ENCODE data around the gene BRD9. TPM values are rescaled to one million over a fixed set of nuclear protein-coding genes. Genes with fewer than 3 reads are reported as not detected.

The BRD9 gene
- total RNA-seq, 4 donors from 2014 or later = 19.6 to 29.9 (median 25.2) TPM

DNA sequence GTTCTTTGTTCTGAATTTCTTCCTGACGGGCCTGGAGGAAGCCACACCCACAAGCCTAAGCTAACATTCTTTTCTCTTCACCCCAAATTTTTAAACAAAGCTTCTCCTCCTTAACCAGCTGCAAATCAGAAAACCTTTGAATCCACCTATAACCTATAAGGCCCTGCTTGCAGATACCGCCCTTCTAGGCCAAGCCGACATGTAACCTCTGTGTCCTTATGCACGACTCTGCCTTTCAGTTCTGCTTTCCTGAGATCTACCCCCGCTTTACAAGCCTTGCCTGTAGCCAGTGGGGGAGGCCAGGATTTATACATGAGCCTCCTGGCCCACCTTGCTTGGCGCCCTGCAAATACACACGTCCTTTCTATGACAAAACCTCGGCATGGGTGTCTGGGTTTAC lies 19.3 kb downstream of the BRD9 start:
- no peak for TF ChIP-seq POLR2A (IDR thresholded peaks at IDR 0.05)
- TF ChIP-seq, protein P1, sequence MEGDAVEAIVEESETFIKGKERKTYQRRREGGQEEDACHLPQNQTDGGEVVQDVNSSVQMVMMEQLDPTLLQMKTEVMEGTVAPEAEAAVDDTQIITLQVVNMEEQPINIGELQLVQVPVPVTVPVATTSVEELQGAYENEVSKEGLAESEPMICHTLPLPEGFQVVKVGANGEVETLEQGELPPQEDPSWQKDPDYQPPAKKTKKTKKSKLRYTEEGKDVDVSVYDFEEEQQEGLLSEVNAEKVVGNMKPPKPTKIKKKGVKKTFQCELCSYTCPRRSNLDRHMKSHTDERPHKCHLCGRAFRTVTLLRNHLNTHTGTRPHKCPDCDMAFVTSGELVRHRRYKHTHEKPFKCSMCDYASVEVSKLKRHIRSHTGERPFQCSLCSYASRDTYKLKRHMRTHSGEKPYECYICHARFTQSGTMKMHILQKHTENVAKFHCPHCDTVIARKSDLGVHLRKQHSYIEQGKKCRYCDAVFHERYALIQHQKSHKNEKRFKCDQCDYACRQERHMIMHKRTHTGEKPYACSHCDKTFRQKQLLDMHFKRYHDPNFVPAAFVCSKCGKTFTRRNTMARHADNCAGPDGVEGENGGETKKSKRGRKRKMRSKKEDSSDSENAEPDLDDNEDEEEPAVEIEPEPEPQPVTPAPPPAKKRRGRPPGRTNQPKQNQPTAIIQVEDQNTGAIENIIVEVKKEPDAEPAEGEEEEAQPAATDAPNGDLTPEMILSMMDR (IDR thresholded peaks at IDR 0.05) = no peak
- WGBS, 2 donors = 89 to 94% methylated on average over 8 of the region's 8 CpGs
- Histone ChIP-seq H3K4me3 (replicated peaks in 1 of 3) (no peak overlapping the region), H3K4me1 (no peaks in the 10 kb centered on the region), H3K9me3 (no peaks in the 10 kb centered on the region), H3K27ac (no peak overlapping the region), H3K36me3 (peaks cover 62 to 65% of the 10 kb centered on the region in 2 donors), H3K27me3 (no peaks in the 10 kb centered on the region)
- intact Hi-C loops (cut with DNase I) = no loop called here
- DNase-seq = no peak

DNA sequence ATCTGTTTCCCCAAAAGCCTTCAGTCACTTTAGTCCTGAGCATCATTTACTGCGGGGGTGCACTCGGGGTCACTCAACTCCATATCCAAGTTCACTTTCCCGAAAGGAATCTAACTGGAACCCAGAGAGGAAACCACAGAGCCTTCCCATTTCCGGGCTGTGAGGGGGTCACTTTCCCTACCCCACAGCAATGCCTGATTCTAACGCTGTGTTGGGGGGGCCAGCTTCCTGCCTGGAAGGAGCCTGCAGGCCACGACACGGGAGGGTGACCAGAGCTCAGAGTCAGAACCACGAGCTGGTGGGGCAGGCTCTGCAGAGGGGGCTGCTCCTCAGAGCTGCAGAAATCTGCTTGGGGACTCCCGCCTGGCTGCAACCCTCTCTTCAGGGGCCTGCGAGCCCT lies 20.3 kb downstream of the BRD9 start:
- intact Hi-C loops (cut with DNase I) = no loop called here
- no peak overlapping the region for H3K27ac ChIP-seq
- no peaks in the 10 kb centered on the region for H3K9me3 ChIP-seq
- H3K4me3 ChIP-seq (replicated peaks in 1 of 3) = no peak overlapping the region
- TF ChIP-seq POLR2A (IDR thresholded peaks at IDR 0.05) = no peak
- TF ChIP-seq, protein P1 (IDR thresholded peaks at IDR 0.05) = no peak
- H3K4me1 ChIP-seq = no peaks in the 10 kb centered on the region
- H3K36me3 ChIP-seq = peaks cover 57 to 62% of the 10 kb centered on the region in 2 donors
- DNase-seq = no peak
- 81 to 85% methylated on average over 10 of the region's 10 CpGs for WGBS, 2 donors
- H3K27me3 ChIP-seq = no peaks in the 10 kb centered on the region

DNA sequence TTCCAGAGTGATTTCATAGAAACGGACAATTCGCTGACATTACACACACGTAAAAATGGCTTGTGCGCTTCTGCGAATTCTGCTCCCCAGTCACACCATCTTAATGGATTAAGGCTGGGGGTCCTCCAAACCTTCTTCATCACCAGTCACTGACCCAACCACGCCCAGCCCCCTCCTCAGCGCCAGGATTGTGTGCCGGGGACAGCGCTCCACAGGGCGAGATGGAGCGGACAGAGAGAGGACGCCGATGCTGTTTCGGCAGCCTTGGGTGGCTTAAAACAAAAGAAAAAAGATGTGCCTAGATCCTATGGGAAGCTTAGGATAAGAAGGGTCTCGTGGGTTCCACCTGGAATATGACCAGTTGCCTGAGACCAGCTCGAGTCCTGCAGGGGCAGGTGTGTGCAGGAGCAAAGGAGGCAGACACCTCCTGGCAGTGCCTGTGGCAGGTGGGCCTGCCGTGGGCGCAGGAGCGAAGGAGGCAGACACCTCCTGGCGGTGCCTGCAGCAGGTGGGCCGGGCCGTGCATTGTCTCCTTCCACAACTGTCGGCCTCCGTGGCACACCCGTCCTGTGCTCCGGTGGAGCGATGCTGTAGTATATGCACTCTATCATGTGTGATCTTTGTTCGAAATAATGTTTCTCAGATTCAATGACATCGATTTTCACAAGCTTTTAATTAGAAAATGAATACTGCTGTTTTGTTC lies 20.9 kb downstream of the BRD9 start:
- TF ChIP-seq, protein P1 (IDR thresholded peaks at IDR 0.05) = no peak
- TF ChIP-seq POLR2A (IDR thresholded peaks at IDR 0.05) = no peak
- WGBS, 2 donors = 96% methylated on average over 29 of the region's 29 CpGs
- H3K9me3 ChIP-seq = no peaks in the 10 kb centered on the region
- H3K36me3 ChIP-seq = peaks cover 51 to 58% of the 10 kb centered on the region in 2 donors
- H3K4me1 ChIP-seq = no peaks in the 10 kb centered on the region
- DNase-seq = no peak
- intact Hi-C loops (cut with DNase I) = no loop called here
- no peak overlapping the region for H3K4me3 ChIP-seq (replicated peaks in 1 of 3)
- no peaks in the 10 kb centered on the region for H3K27me3 ChIP-seq
- H3K27ac ChIP-seq = no peak overlapping the region

DNA sequence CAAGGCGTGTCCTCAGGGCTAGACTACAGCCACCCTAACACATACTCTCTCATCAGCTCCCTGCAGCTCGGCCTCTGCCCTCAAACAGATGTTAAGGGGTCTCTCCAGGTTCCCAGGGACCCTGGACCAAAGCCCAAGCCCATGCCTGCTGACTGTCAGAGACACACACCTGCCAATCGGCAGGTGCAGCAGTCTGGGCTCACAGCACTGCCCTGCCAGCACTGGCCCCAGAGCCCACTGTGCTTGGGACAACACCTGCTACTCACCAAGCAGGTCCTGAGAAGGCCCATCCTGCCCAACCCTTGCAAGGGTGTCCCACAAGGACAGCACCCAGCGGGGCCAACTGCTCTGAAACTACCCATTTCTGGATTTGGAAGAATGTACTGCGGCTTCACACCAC lies 21.6 kb downstream of the BRD9 start:
- 96 to 98% methylated on average over 5 of the region's 5 CpGs for WGBS, 2 donors
- Histone ChIP-seq H3K27me3 (no peaks in the 10 kb centered on the region), H3K36me3 (peaks cover 50 to 55% of the 10 kb centered on the region in 2 donors), H3K9me3 (no peaks in the 10 kb centered on the region), H3K27ac (no peak overlapping the region), H3K4me3 (replicated peaks in 1 of 3) (no peak overlapping the region), H3K4me1 (no peaks in the 10 kb centered on the region)
- intact Hi-C loops (cut with DNase I) = no loop called here
- DNase-seq = no peak
- TF ChIP-seq, protein P1 (IDR thresholded peaks at IDR 0.05) = no peak

DNA sequence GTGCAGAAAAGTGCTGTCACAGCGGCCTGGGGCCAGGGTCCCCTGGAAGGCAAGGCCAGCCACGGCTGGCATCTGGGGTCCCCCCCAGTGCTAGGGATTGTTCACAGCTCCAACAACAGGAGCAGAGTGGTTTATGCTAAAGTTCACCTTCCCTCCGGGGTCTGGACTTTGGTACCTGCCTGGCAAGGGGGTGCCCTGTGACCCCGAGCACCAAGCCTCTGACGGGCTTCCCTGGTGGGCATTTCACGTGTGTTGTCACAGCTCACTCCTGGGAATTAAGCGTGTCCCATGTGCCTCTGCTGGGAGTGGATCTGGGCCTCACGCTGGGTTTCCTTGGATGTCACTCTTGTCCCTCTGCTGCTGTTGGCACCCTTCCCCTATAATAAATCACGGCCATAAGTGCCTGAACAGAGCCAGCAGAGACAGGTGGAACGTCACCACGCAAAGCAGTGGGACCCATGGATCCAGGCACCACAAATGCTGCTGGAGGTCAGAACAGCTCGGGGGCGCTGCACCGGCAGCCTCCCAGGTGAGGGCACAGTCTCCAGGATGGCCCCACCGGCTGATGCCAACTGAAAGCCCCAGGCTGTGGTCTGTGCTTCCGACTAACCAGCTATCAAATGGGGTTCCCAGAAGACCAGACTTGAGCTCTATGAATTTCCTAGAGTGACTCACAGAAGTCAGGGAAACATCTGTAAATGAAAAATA lies 24.0 kb downstream of the BRD9 start:
- intact Hi-C loops (cut with DNase I) = no loop called here
- Histone ChIP-seq H3K9me3 (no peaks in the 10 kb centered on the region), H3K4me3 (replicated peaks in 1 of 3) (no peak overlapping the region), H3K36me3 (peaks cover 66 to 67% of the 10 kb centered on the region in 2 donors), H3K27me3 (no peaks in the 10 kb centered on the region), H3K27ac (no peak overlapping the region), H3K4me1 (no peaks in the 10 kb centered on the region)
- TF ChIP-seq, protein P1 (IDR thresholded peaks at IDR 0.05) = no peak
- no peak for TF ChIP-seq POLR2A (IDR thresholded peaks at IDR 0.05)
- 96 to 97% methylated on average over 4 to 14 of the region's 16 CpGs for WGBS, 2 donors
- DNase-seq = no peak

Measured in thyroid gland (tissue), 4 donors.